ENCODE data around the gene FCAR. TPM values are rescaled to one million over a fixed set of nuclear protein-coding genes. Genes with fewer than 3 reads are reported as not detected.
"Not testable (repeated sequence)": the region's sequence is repeated elsewhere in the genome, so short reads cannot be mapped to it uniquely, and the experiment has no call there.

FCAR gene
- total and polyA plus RNA-seq, 2 of the 4 experiments (the other 2 are of a cell fraction) = not detected

GRCh38 chr19:54828064-54828463 is 46.0 kb upstream of the FCAR start:
- H3K9me1 ChIP-seq (ENCODE audit: insufficient read depth, low read length); H3K18ac ChIP-seq (ENCODE audit: low read depth, low read length); H3K4me3 ChIP-seq (ENCODE audit: insufficient read depth, low read depth, low read length); H3K4me2 ChIP-seq (ENCODE audit: low read depth, low read length); intact Hi-C loops (cut with micrococcal nuclease); H3K9ac ChIP-seq (ENCODE audit: low read depth, low read length); H2AK9ac ChIP-seq (replicated peaks; ENCODE audit: low read depth, low read length, poor library complexity); H3K4me1 ChIP-seq (ENCODE audit: control insufficient read depth, insufficient read depth, low read length); H3K36me3 ChIP-seq (ENCODE audit: control insufficient read depth, insufficient read depth, low read length); H4K20me1 ChIP-seq (ENCODE audit: insufficient read depth, low read length); H3K27ac ChIP-seq (ENCODE audit: insufficient read depth, low read length); H2BK20ac ChIP-seq (ENCODE audit: low read depth, low read length); H2BK120ac ChIP-seq (ENCODE audit: low read depth, low read length); H2AFZ ChIP-seq (replicated peaks; ENCODE audit: low read length, poor library complexity); H2BK5ac ChIP-seq (ENCODE audit: low read depth, low read length, poor library complexity, severe bottlenecking); H3K27me3 ChIP-seq (ENCODE audit: control insufficient read depth, insufficient read depth, low read length); dilution Hi-C loops (cut with HindIII; ENCODE audit: low sequenced_read_pairs, unreplicated experiment); H4K91ac ChIP-seq (ENCODE audit: insufficient read depth, low read depth, low read length); DNase-seq; in situ Hi-C loops (cut with MboI; ENCODE audit: low sequenced_read_pairs); POLR2A ChIA-PET (ENCODE audit: unreplicated experiment); H3K4ac ChIP-seq (ENCODE audit: low read depth, low read length); H3K56ac ChIP-seq (ENCODE audit: extremely low read depth, insufficient read depth, low read length); ATAC-seq (ENCODE audit: low read depth); H3K23ac ChIP-seq (ENCODE audit: low read depth, low read length); H3K9me3 ChIP-seq (ENCODE audit: control insufficient read depth, insufficient read depth, low read length); CTCF ChIA-PET; BruUV-seq (replicated peaks); H3K79me1 ChIP-seq (ENCODE audit: low read depth in 1 of 2, low read length in 2 of 2); H2BK15ac ChIP-seq (ENCODE audit: low read depth, low read length); H3K14ac ChIP-seq (replicated peaks; ENCODE audit: low read depth, low read length); H4K8ac ChIP-seq (ENCODE audit: low read depth in 2 of 2, low read length in 2 of 2); H2AK5ac ChIP-seq (ENCODE audit: low read depth, low read length); H4K5ac ChIP-seq (ENCODE audit: low read depth, low read length): not testable (repeated sequence)
- WGBS, 2 experiments (ENCODE audit: extremely low coverage in 2 of 2, insufficient read length in 1 of 2) = no CpG with 5 or more reads among the region's 8 CpGs

- H2AK5ac ChIP-seq (ENCODE audit: low read depth, low read length); H2BK20ac ChIP-seq (ENCODE audit: low read depth, low read length); H2BK15ac ChIP-seq (ENCODE audit: low read depth, low read length); H3K23ac ChIP-seq (ENCODE audit: low read depth, low read length); H3K9ac ChIP-seq (ENCODE audit: low read depth, low read length); BruUV-seq (replicated peaks); H3K4me1 ChIP-seq (ENCODE audit: control insufficient read depth, insufficient read depth, low read length); H3K9me1 ChIP-seq (ENCODE audit: insufficient read depth, low read length); H2BK120ac ChIP-seq (ENCODE audit: low read depth, low read length); H2BK5ac ChIP-seq (ENCODE audit: low read depth, low read length, poor library complexity, severe bottlenecking); H4K20me1 ChIP-seq (ENCODE audit: insufficient read depth, low read length); POLR2A ChIA-PET (ENCODE audit: unreplicated experiment); ATAC-seq (ENCODE audit: low read depth); in situ Hi-C loops (cut with MboI; ENCODE audit: low sequenced_read_pairs); H3K27ac ChIP-seq (ENCODE audit: insufficient read depth, low read length); H4K91ac ChIP-seq (ENCODE audit: insufficient read depth, low read depth, low read length); H3K14ac ChIP-seq (replicated peaks; ENCODE audit: low read depth, low read length); H3K4ac ChIP-seq (ENCODE audit: low read depth, low read length); CTCF ChIA-PET; H3K9me3 ChIP-seq (ENCODE audit: control insufficient read depth, insufficient read depth, low read length); H3K56ac ChIP-seq (ENCODE audit: extremely low read depth, insufficient read depth, low read length); dilution Hi-C loops (cut with HindIII; ENCODE audit: low sequenced_read_pairs, unreplicated experiment); H3K4me2 ChIP-seq (ENCODE audit: low read depth, low read length); H4K5ac ChIP-seq (ENCODE audit: low read depth, low read length); H4K8ac ChIP-seq (ENCODE audit: low read depth in 2 of 2, low read length in 2 of 2); H3K4me3 ChIP-seq (ENCODE audit: insufficient read depth, low read depth, low read length); DNase-seq; H3K18ac ChIP-seq (ENCODE audit: low read depth, low read length); H2AFZ ChIP-seq (replicated peaks; ENCODE audit: low read length, poor library complexity); H3K79me1 ChIP-seq (ENCODE audit: low read depth in 1 of 2, low read length in 2 of 2); intact Hi-C loops (cut with micrococcal nuclease); H3K36me3 ChIP-seq (ENCODE audit: control insufficient read depth, insufficient read depth, low read length); H3K27me3 ChIP-seq (ENCODE audit: control insufficient read depth, insufficient read depth, low read length); H2AK9ac ChIP-seq (replicated peaks; ENCODE audit: low read depth, low read length, poor library complexity): not testable (repeated sequence)
- 72% methylated on average over 11 of the region's 14 CpGs; no CpG with 5 or more reads in 1 of the 2 experiments for WGBS, 2 experiments (ENCODE audit: extremely low coverage in 2 of 2, insufficient read length in 1 of 2)
Measured at GRCh38 chr19:54832496-54832895, 41.5 kb upstream of the FCAR start, which contains the start of gene KIR2DS4. TSS of gene KIR2DS4 (plus strand) at chr19:54832676.
